Skeletal muscle tissue (tissue), 2 donors: Measurements from ENCODE around the gene PSMC2. TPM values are rescaled to one million over a fixed set of nuclear protein-coding genes. Genes with fewer than 3 reads are reported as not detected.

ENCODE experiments used
- small RNA-seq: library from RNA; depleted of rRNA; stranded (forward); fragments of <200 nt; gene quantifications from one replicate; pipeline ENCODE3, GENCODE V24; 2014
- total RNA-seq: library from RNA; depleted of rRNA; stranded (reverse); fragments of >200 nt; gene quantifications from one replicate; pipeline ENCODE4 v1.2.3, GENCODE V29; 2014

Gene PSMC2
- total RNA-seq, 1 donor from 2014 or later: 131 TPM

Small RNA genes lying within 50 kb of the gene (small RNA-seq; reads per million reads assigned to genes)
- not detected for gene RPS29P16

Other genes with a start within 250 kb of the PSMC2 start
- gene NAPEPLD, start 198.5 kb upstream of the PSMC2 start, total RNA-seq: 12.0 TPM
- gene PMPCB, start 50.2 kb upstream of the PSMC2 start, total RNA-seq: 53.8 TPM
- 8.9 TPM for gene DNAJC2, start 2.9 kb upstream of the PSMC2 start, total RNA-seq
- not detected for gene SLC26A5, start 98.6 kb downstream of the PSMC2 start, total RNA-seq